GM23248 (cell line): Measurements from ENCODE around the gene TMEM131.

Experiments
- EZH2 ChIP-seq: fragments of 200-600 bp; sonication (generic); IDR thresholded peaks from 2 replicates; pipeline ENCODE4 v1.6.1; 2018; ENCODE audit warnings: antibody characterized with exemption, mild to moderate bottlenecking; ENCODE audit not compliant: insufficient read depth, poor library complexity, severe bottlenecking
- EZH2phosphoT487 ChIP-seq: fragments of 200-600 bp; sonication (generic); IDR thresholded peaks from 2 replicates; pipeline ENCODE4 v1.6.1; 2018; ENCODE audit warnings: antibody characterized with exemption, moderate library complexity, mild to moderate bottlenecking, low read depth; ENCODE audit not compliant: insufficient read depth

- TF ChIP-seq EZH2, result no peak
- TF ChIP-seq EZH2phosphoT487, result no peak
These were observed 568 bp downstream of the TMEM131 start for GRCh38 chr2:97995026-97995733.
